Epithelial cell of alveolus of lung (primary cell): ENCODE results near the gene FXR2. TPM values are rescaled to one million over a fixed set of nuclear protein-coding genes. Genes with fewer than 3 reads are reported as not detected.

Experiments
- total RNA-seq: library from RNA; depleted of rRNA; stranded (reverse); fragments of >200 nt; gene quantifications from 2 replicates; pipeline ENCODE4 v1.2.1, GENCODE V29; 2015

Gene FXR2
- 24.8 and 37.5 TPM in 2 replicates for total RNA-seq

GRCh38 chr17:7614425-7615264 is at the start of gene FXR2:
FXR2 (minus strand) TSS chr17:7614897; CDS start chr17:7614532, 365 bp downstream.

GRCh38 chr17:7650509-7651096 is 35.9 kb upstream of the FXR2 start, which contains the start of gene ATP1B2:
ATP1B2 (plus strand) TSS chr17:7650926; CDS start chr17:7651519, 593 bp downstream.

GRCh38 chr17:7629939-7630571 is 15.4 kb upstream of the FXR2 start, which contains the start of gene SHBG:
SHBG (plus strand) TSS chr17:7630135; CDS start chr17:7630173, 38 bp downstream.

GRCh38 chr17:7627250-7628121 is 12.8 kb upstream of the FXR2 start, which contains the start of gene SAT2:
SAT2 (minus strand) TSS chr17:7627821; CDS start chr17:7627635, 186 bp downstream.

GRCh38 chr17:7589891-7590691 is 24.6 kb downstream of the FXR2 start, which contains the start of gene SOX15:
SOX15 (minus strand) TSS chr17:7590094; CDS start chr17:7589676, 418 bp downstream.

GRCh38 chr17:7583253-7584109 is 31.2 kb downstream of the FXR2 start, which contains the start of gene MPDU1:
MPDU1 (plus strand) TSS chr17:7583852; CDS start chr17:7583863, 11 bp downstream.

GRCh38 chr17:7579001-7579833 is 35.5 kb downstream of the FXR2 start, which contains the start of gene CD68:
CD68 (plus strand) TSS chr17:7579638; CDS start chr17:7579678, 40 bp downstream.

GRCh38 chr17:7561589-7562207 is 53.0 kb downstream of the FXR2 start, which contains the start of gene SENP3:
SENP3 (plus strand) TSS chr17:7561919; CDS start chr17:7563077, 1,158 bp downstream.

GRCh38 chr17:7558544-7559319 is 56.0 kb downstream of the FXR2 start, which contains the start of gene TNFSF13:
TNFSF13 (plus strand) TSS chr17:7558750; CDS start chr17:7559040, 290 bp downstream.

GRCh38 chr17:7548585-7549400 is 65.9 kb downstream of the FXR2 start, which contains the start of gene TNFSF12:
TNFSF12 (plus strand) TSS chr17:7549058; CDS start chr17:7549154, 96 bp downstream.

Other genes with a start within 250 kb of the FXR2 start
- 0.65 and 2.2 TPM in 2 replicates for gene TNK1, start 233.8 kb downstream of the FXR2 start, total RNA-seq
- 60.1 and 62.8 TPM in 2 replicates for gene PLSCR3, start 220.4 kb downstream of the FXR2 start, total RNA-seq
- gene TMEM256, start 210.8 kb downstream of the FXR2 start, total RNA-seq: 130 and 211 TPM in 2 replicates
- 18.5 and 38.1 TPM in 2 replicates for gene NLGN2, start 207.1 kb downstream of the FXR2 start, total RNA-seq
- not detected in 2 replicates for gene SPEM1, start 194.6 kb downstream of the FXR2 start, total RNA-seq
- gene SPEM2, start 189.3 kb downstream of the FXR2 start, total RNA-seq: not detected in 2 replicates
- not detected in 2 replicates for gene SPEM3, start 186.0 kb downstream of the FXR2 start, total RNA-seq
- gene TMEM102, start 179.5 kb downstream of the FXR2 start, total RNA-seq: 3.8 and 8.9 TPM in 2 replicates
- gene FGF11, start 175.4 kb downstream of the FXR2 start, total RNA-seq: 2.1 and 7.3 TPM in 2 replicates
- gene CHRNB1, start 169.8 kb downstream of the FXR2 start, total RNA-seq: 5.2 and 11.9 TPM in 2 replicates
- 24.3 and 39.0 TPM in 2 replicates for gene ZBTB4, start 135.3 kb downstream of the FXR2 start, total RNA-seq
- not detected in 2 replicates for gene SLC35G6, start 133.5 kb downstream of the FXR2 start, total RNA-seq
- 55.6 and 62.1 TPM in 2 replicates for gene POLR2A, start 130.5 kb downstream of the FXR2 start, total RNA-seq
- gene TNFSF12, start 65.8 kb downstream of the FXR2 start, total RNA-seq: 16.0 and 20.4 TPM in 2 replicates
- gene TNFSF13, start 56.1 kb downstream of the FXR2 start, total RNA-seq: 4.1 and 4.9 TPM in 2 replicates
- gene SENP3, start 53.0 kb downstream of the FXR2 start, total RNA-seq: 62.5 and 73.4 TPM in 2 replicates
- 37.4 and 40.5 TPM in 2 replicates for gene CD68, start 35.3 kb downstream of the FXR2 start, total RNA-seq
- gene MPDU1, start 31.0 kb downstream of the FXR2 start, total RNA-seq: 202 and 249 TPM in 2 replicates
- gene SOX15, start 24.8 kb downstream of the FXR2 start, total RNA-seq: 0.52 and 2.8 TPM in 2 replicates
- 26.6 and 100 TPM in 2 replicates for gene SAT2, start 12.9 kb upstream of the FXR2 start, total RNA-seq
- 0.26 and 1.4 TPM in 2 replicates for gene SHBG, start 15.2 kb upstream of the FXR2 start, total RNA-seq
- 1.0 TPM in 1 of 2 replicates, not detected in the other for gene ATP1B2, start 36.0 kb upstream of the FXR2 start, total RNA-seq
- gene TP53, start 72.6 kb upstream of the FXR2 start, total RNA-seq: 55.3 and 73.2 TPM in 2 replicates
- 6.7 and 14.0 TPM in 2 replicates for gene WRAP53, start 73.6 kb upstream of the FXR2 start, total RNA-seq
- gene EFNB3, start 90.3 kb upstream of the FXR2 start, total RNA-seq: 1.6 and 8.7 TPM in 2 replicates
- gene DNAH2, start 102.8 kb upstream of the FXR2 start, total RNA-seq: under 0.01 and 0.16 TPM in 2 replicates
- gene KDM6B, start 219.3 kb upstream of the FXR2 start, total RNA-seq: 3.6 and 12.4 TPM in 2 replicates
- gene TMEM88, start 240.2 kb upstream of the FXR2 start, total RNA-seq: 1.9 and 3.3 TPM in 2 replicates
- 41.8 and 83.4 TPM in 2 replicates for gene NAA38, start 242.7 kb upstream of the FXR2 start, total RNA-seq
- 2.8 and 6.5 TPM in 2 replicates for gene CYB5D1, start 243.1 kb upstream of the FXR2 start, total RNA-seq